Neutrophil (primary cell): ENCODE data around the gene CYB5D1.

Experiments
- H3K27ac ChIP-seq: fragments of 200-600 bp; sonication (generic); 2 replicates; pipeline ENCODE4 v1.5.1; 2016; ENCODE audit warnings: mild to moderate bottlenecking, moderate library complexity
- H3K27me3 ChIP-seq: fragments of 200-600 bp; sonication (generic); 2 replicates; pipeline ENCODE4 v1.6.0; 2016; ENCODE audit warnings: mild to moderate bottlenecking
- H3K36me3 ChIP-seq: fragments of 200-600 bp; sonication (generic); 2 replicates; pipeline ENCODE4 v1.5.1; 2017
- H3K4me1 ChIP-seq, 2 experiments: fragments of 200-600 bp in 1 of 2; sonication (generic) in 1 of 2; 1 replicate in 1 of 2; 2 replicates in 1 of 2; pipeline versions ENCODE4 v1.5.1 to v1.6.1; 2013 to 2016; ENCODE audit warnings: low read depth in 1 of 2, low read length in 1 of 2, mild to moderate bottlenecking in 1 of 2, moderate library complexity in 1 of 2; ENCODE audit not compliant: control insufficient read depth in 1 of 2, insufficient read depth in 1 of 2
- H3K4me3 ChIP-seq, 2 experiments: fragments of 200-600 bp in 1 of 2; sonication (generic) in 1 of 2; 1 replicate in 1 of 2; 2 replicates in 1 of 2; pipeline ENCODE4 v1.5.1; 2013 to 2016; ENCODE audit warnings: low read depth in 1 of 2, low read length in 1 of 2, mild to moderate bottlenecking in 1 of 2, moderate library complexity in 1 of 2
- H3K9me3 ChIP-seq: fragments of 200-600 bp; sonication (generic); 2 replicates; pipeline ENCODE4 v1.5.1; 2016
- CTCF ChIP-seq: fragments of 200-600 bp; sonication (generic); IDR thresholded peaks from 2 replicates; pipeline ENCODE4 v1.5.1; 2016; ENCODE audit warnings: antibody characterized with exemption

CYB5D1 gene

GRCh38 chr17:7909089-7909488 lies 51.3 kb downstream of the CYB5D1 start:
- H3K27ac ChIP-seq: no peak overlapping the region
- TF ChIP-seq CTCF: no peak
- H3K9me3 ChIP-seq: no peaks in the 10 kb centered on the region
- H3K36me3 ChIP-seq: peaks cover 84% of the 10 kb centered on the region
- H3K4me1 ChIP-seq: peaks cover 0 to 5% of the 10 kb centered on the region in 2 experiments
- H3K4me3 ChIP-seq: no peak overlapping the region
- H3K27me3 ChIP-seq: no peaks in the 10 kb centered on the region

- H3K4me1 ChIP-seq: peaks cover 7 to 13% of the 10 kb centered on the region in 2 experiments
- no peaks in the 10 kb centered on the region for H3K9me3 ChIP-seq
- H3K4me3 ChIP-seq: no peak overlapping the region
- H3K36me3 ChIP-seq: peaks cover 72% of the 10 kb centered on the region
- H3K27me3 ChIP-seq: no peaks in the 10 kb centered on the region
- TF ChIP-seq CTCF: no peak
- H3K27ac ChIP-seq: no peak overlapping the region
Measured at GRCh38 chr17:7910281-7910680, 52.5 kb downstream of the CYB5D1 start.

- H3K4me3 ChIP-seq: no peak overlapping the region
- H3K36me3 ChIP-seq: peaks cover 67% of the 10 kb centered on the region
- H3K9me3 ChIP-seq: no peaks in the 10 kb centered on the region
- H3K27ac ChIP-seq: no peak overlapping the region
- H3K4me1 ChIP-seq: peaks cover 10 to 15% of the 10 kb centered on the region in 2 experiments
- H3K27me3 ChIP-seq: no peaks in the 10 kb centered on the region
- TF ChIP-seq CTCF: no peak
Measured at GRCh38 chr17:7910711-7911110, 52.9 kb downstream of the CYB5D1 start.

GRCh38 chr17:7911116-7911515 lies 53.3 kb downstream of the CYB5D1 start:
- Histone ChIP-seq H3K27ac (no peak overlapping the region), H3K4me3 (no peak overlapping the region), H3K9me3 (no peaks in the 10 kb centered on the region), H3K4me1 (peaks cover 12 to 17% of the 10 kb centered on the region in 2 experiments), H3K27me3 (no peaks in the 10 kb centered on the region), H3K36me3 (peaks cover 63% of the 10 kb centered on the region)
- no peak for TF ChIP-seq CTCF
